C4-2B (cell line): Measurements from ENCODE around the gene TRABD2A.

Experiments used
- H3K27ac ChIP-seq: fragments of 450-650 bp; 2 replicates; pipeline ENCODE4 v1.5.1; 2017
- ZFX ChIP-seq: fragments of 450-650 bp; IDR thresholded peaks from 2 replicates; pipeline ENCODE4 v1.6.1; 2017
- TF ChIP-seq, protein P1 (sequence below): fragments of 450-650 bp; conservative IDR thresholded peaks from 2 replicates; pipeline ENCODE4 v1.5.1; 2017; ENCODE audit warnings: mild to moderate bottlenecking

Gene TRABD2A

DNA sequence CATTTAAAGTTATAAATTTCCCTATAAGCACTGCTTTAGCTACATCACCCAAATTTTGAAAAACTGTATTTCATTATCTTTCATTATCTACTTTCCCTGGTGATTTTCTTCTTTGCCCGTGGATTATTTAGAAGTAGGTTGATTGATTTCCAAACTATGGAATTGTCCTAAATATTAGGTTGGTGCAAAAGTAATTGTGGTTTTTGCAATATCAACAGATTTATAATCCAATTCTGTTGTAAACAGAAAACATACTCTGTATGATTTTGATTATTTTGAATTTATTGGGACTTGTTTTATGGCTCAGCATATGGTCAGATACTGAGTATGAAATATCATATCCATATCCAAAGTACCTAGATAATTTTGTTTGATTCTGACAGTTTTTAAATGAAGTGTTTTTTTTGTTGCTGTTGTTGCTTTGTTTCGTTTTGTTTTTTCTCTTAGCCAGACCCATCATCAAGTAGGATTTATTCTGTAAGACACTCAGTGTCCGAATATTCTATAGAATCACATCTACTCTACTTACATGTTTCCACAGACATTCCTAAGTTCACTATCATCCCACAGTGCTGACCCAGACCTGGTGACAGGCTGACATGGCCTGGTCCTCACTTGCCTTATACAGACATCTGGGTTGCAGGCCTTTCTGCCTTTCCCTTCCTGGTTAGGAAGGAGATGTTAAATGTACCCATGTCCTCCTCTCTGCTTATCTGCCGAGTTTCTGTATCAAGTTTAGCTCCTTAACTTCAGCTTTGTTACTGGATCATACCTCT, 2.1 kb upstream of the TRABD2A start:
- TF ChIP-seq ZFX: no peak
- TF ChIP-seq, protein P1, sequence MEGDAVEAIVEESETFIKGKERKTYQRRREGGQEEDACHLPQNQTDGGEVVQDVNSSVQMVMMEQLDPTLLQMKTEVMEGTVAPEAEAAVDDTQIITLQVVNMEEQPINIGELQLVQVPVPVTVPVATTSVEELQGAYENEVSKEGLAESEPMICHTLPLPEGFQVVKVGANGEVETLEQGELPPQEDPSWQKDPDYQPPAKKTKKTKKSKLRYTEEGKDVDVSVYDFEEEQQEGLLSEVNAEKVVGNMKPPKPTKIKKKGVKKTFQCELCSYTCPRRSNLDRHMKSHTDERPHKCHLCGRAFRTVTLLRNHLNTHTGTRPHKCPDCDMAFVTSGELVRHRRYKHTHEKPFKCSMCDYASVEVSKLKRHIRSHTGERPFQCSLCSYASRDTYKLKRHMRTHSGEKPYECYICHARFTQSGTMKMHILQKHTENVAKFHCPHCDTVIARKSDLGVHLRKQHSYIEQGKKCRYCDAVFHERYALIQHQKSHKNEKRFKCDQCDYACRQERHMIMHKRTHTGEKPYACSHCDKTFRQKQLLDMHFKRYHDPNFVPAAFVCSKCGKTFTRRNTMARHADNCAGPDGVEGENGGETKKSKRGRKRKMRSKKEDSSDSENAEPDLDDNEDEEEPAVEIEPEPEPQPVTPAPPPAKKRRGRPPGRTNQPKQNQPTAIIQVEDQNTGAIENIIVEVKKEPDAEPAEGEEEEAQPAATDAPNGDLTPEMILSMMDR: no peak
- H3K27ac ChIP-seq: no peak overlapping the region

DNA sequence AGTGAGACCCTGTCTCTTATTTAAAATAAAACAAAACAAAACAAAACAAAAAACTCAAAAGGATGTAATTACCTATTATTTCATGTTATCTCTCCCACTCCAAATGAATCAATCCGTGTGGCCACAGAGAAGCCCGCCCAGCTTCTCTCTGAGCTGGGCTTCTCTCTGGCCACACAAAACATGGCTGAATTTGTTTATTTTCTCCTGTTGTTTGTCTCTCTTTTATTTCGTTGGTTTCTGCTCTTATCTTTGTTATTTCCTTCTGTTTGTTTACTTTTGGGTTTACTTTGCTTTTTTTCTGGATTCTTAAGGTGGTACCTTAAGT, 1.5 kb upstream of the TRABD2A start:
- TF ChIP-seq ZFX: no peak
- TF ChIP-seq, protein P1: peak; percentile 58
- H3K27ac ChIP-seq: no peak overlapping the region

DNA sequence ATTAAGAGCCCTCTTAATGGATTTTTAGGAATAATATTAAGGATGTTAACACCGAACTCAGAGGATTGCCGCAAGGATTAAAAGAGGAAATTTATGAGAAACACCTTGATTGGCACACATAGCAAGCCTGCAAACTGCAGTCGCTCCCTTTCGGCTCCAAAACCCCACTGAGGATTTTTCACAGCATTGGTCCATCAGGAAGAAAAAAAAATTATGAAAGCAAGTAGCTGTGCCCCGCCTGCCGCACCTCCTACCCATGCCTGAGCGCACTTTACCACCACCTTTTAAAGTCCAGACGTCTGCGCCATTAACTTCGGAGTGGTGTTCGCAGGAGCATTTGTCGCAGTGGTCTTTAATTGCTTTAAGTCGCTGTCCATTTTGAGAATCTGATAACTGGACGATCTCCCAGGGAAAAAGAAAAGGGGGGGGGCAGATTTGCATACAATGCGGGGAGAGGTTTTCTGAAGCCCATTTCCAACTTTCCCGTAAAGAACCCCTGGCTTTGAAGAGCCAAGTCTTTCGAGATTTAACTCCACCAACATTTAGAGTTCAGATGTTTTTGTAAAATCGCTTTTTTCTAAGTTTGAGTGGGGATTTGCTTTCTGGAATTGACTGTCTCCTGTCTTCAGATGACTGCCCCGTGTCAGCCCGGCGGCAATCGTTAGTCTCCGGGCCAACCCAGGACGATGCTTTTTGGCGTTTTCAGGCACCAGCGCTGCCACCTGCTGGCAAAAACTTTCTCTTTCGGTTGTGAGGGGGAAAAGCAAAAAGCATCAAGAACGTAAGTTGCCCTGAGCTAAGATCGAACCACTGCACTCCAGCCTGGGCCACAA, 913 bp upstream of the TRABD2A start:
- no peak overlapping the region for H3K27ac ChIP-seq
- TF ChIP-seq ZFX: no peak
- TF ChIP-seq, protein P1: peak; percentile 85

DNA sequence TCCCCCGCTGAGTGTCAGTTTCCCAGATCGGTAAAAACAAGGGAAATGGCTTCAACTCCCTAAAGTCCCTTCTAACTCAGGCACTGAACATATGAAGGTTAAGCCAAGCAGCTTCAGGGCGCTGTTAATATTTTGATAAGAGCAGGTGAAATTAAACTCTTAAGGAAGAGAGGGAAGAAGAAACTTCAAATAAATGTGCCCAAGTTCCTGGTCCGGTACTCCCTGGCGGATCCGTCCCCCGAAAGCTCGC, 564 bp downstream of the TRABD2A start:
- no peak overlapping the region for H3K27ac ChIP-seq
- TF ChIP-seq, protein P1: no peak
- TF ChIP-seq ZFX: no peak

DNA sequence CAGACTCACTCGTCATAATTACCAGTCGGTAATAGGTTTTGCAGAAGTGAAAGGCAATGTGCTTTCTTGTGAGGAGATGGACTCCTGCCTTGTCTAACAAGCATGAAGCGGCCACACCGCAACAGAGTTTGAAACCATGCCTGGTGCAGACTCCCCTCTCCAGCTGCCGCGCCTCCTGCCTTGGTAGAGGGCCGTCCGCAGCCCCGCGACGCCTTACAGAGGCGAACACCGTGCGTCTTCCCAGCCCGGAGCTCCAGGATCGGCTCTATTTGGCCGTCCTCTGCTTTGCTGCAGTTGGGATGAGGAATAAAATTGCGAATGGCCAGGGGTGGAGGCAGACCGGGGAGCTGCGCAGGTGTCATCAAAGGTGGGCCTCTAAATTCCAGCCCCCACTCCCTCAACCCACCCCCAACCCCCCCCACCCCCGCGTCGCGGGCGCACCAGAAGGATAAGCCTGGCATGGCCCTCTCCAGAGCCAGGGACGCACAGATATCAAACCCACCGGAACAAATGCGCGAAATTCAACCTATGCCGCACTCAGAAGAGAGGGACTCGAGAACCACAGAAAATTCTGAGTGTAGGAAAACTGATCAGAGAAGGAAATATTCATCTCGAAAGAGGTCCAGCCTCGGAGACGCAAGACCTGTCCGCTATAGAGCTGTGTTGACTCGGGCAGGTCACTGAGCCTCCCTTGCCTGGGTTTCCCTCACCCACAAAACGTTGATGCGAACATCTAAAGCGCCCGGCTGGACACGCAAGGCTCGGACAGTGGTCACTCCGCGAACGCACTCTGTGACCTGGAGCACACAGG, 1.1 kb downstream of the TRABD2A start:
- H3K27ac ChIP-seq: no peak overlapping the region
- no peak for TF ChIP-seq ZFX
- TF ChIP-seq, protein P1: no peak

DNA sequence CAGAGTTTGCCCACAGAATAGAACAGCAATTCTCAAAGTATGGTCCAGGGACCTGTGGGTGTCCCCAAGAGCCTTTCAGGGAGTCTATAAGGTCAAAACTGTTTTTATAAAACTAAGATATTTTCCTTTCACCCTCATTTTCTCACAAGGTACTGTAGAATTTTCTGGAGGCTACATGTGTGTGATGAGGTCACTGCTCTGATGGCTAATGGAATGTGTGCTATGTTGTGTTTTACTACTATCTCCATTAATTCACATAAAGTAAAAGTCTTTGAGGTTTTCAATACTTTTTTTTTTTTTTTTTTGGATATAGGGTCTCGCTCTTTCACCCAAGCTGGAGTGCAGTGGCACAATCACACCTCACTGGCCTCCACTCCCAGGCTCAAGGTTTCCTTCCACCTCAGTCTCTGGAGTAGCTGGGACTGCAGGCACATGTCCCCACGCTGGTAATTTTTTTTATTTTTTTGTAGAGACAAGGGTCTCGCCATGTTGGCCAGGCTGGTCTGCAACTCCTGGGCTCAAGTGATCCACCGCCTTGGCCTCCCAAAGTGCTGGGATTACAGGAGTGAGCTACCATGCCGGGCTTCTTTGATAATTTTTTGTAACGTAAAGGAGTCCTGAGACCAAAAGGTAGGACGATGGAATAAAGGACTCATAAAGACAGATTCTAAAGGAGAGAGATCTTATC, 1.8 kb downstream of the TRABD2A start:
- H3K27ac ChIP-seq: no peak overlapping the region
- no peak for TF ChIP-seq ZFX
- TF ChIP-seq, protein P1: no peak

DNA sequence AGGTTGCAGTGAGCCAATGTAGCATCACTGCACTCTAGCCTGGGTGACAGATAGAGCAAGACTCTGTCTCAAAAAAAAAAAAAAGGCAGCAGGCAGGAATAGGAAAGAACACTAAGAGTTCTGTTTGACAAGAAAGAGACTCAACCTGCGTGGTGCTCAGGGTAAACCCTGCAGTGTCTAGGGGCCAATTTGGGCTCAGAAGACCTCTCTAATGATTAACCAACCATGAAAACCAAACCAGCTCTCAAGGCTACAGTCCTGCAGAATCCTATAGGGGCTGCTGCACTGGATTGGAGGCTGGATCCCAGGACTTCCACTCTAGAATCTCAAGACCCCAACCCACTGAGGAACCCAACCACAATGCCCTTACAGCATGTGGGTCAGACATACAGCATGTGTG, 2.4 kb downstream of the TRABD2A start:
- H3K27ac ChIP-seq: no peak overlapping the region
- TF ChIP-seq ZFX: no peak
- TF ChIP-seq, protein P1: no peak
